Middle frontal gyrus (tissue), 1 donor: Measurements from ENCODE around the gene SLC6A6.
"Not testable (repeated sequence)": the region's sequence is repeated elsewhere in the genome, so short reads cannot be mapped to it uniquely, and the experiment has no call there.

Experiments used
- DNase-seq: peaks from one replicate; pipeline ENCODE4 v3.0.0-alpha.2; 2015; ENCODE audit warnings: low spot score; ENCODE audit errors: extremely low spot score

Gene SLC6A6

GRCh38 chr3:14434498-14435151 is 32.2 kb downstream of the SLC6A6 start:
- no peak for DNase-seq

- DNase-seq: no peak
Measured at GRCh38 chr3:14435175-14436014, 33.0 kb downstream of the SLC6A6 start.

- no peak for DNase-seq
Measured at GRCh38 chr3:14436954-14437281, 34.5 kb downstream of the SLC6A6 start.

- DNase-seq: not testable (repeated sequence)
Measured at GRCh38 chr3:14437705-14438104, 35.3 kb downstream of the SLC6A6 start.

- DNase-seq: no peak
Measured at GRCh38 chr3:14438262-14438661, 35.9 kb downstream of the SLC6A6 start.

- no peak for DNase-seq
Measured at GRCh38 chr3:14438929-14439328, 36.5 kb downstream of the SLC6A6 start.

- DNase-seq: no peak
Measured at GRCh38 chr3:14439501-14440167, 37.2 kb downstream of the SLC6A6 start.

GRCh38 chr3:14440168-14440518 is 37.7 kb downstream of the SLC6A6 start:
- DNase-seq: no peak

GRCh38 chr3:14440531-14441239 is 38.3 kb downstream of the SLC6A6 start:
- no peak for DNase-seq

GRCh38 chr3:14441240-14441919 is 39.0 kb downstream of the SLC6A6 start:
- DNase-seq: no peak

GRCh38 chr3:14441920-14442300 is 39.5 kb downstream of the SLC6A6 start:
- no peak for DNase-seq

- DNase-seq: no peak
Measured at GRCh38 chr3:14444380-14444779, 42.0 kb downstream of the SLC6A6 start.

GRCh38 chr3:14445773-14446172 is 43.4 kb downstream of the SLC6A6 start:
- DNase-seq: no peak

GRCh38 chr3:14446988-14447570 is 44.7 kb downstream of the SLC6A6 start:
- DNase-seq: no peak

GRCh38 chr3:14448063-14448462 is 45.7 kb downstream of the SLC6A6 start:
- no peak for DNase-seq

GRCh38 chr3:14448756-14449727 is 46.6 kb downstream of the SLC6A6 start:
- no peak for DNase-seq

- DNase-seq: no peak
Measured at GRCh38 chr3:14450506-14450905, 48.1 kb downstream of the SLC6A6 start.

- no peak for DNase-seq
Measured at GRCh38 chr3:14450922-14451606, 48.7 kb downstream of the SLC6A6 start.
